DMS53 (cell line): ENCODE measurements around the gene SERPINA4.

ENCODE experiments used
- DNase-seq: peaks from one replicate; lab custom pipeline; 2025; lab: John Stamatoyannopoulos, UW

SERPINA4 gene

DNA sequence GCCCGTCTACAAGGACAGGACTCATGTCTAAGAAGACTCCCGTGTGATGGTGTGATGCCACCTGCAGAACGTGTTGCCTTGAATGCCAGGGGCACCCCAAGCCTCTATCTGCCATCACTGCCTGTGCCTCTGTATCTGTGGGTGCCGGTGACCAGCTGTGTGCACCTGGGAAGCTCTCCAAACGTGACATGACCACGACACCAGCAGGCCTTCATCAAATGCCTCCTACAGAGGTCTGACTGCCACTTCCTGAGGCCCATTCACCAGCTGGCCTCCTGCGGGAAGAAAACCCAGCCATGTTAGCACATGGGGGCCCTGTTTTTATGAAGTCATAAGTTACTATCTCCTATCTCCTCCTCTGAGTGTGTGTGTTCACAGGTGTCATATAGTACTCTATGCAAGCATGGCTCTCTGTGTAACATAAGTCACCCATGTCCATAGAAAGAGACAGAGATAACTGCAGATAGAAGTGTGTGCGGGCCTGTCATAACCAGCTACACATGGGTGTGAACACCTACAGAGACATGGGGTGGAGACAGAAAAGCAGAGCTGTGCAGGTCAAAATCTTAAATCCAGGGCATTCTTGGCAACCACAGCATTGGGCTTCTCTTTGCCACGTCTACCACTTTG is 18.3 kb upstream of the SERPINA4 start:
- no peak for DNase-seq

DNA sequence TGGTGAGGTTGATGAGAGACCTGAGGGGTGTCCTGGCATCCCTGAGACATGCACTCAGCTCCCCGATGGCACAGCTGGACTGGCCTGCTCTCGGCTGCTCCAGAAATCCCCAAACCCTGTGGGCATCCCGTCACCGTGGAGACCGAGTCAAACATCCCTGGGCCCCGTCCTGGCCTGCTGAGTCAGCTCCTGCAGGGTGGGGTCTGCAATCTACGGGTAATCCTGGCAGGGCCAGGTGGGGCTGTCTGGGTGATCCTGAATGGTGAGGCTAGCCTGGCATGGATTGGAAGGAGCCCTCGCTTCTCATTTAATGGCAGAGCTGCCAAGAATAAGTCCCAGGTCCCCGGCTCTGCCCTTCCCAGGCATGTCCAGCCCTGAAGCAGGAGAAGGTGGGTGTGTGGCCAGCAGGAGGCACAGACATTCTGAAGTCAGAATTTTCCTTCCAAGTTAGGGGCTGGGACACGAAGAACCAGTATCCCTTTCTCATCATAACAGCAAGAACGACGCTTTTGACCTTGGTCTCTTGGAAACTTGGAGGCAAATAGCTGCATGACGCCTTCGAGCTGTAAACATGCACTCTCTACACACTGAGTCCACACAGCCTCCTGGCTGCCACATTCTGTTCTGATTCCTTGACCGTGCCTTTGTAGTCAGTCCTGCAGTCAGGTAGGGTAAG is 17.7 kb upstream of the SERPINA4 start:
- DNase-seq: no peak

DNA sequence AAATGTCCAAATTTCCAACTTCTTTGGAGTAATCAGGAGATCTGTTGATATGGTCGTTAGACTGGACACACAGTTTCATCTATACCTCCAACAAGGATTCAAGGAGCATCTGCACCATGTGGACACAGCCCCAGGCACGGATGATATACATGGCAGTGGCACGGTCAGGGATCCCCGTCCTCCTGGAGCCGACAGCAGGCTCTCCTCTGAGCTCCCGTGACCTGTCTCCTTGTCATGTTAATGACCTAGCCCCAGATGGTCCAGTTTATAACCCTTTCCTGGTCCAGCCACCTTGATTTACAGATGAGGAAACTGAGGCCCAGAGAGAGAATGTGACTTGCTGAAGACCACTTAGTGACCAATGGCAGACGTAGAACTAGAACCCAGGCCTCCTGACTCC is 16.5 kb upstream of the SERPINA4 start:
- DNase-seq: no peak

DNA sequence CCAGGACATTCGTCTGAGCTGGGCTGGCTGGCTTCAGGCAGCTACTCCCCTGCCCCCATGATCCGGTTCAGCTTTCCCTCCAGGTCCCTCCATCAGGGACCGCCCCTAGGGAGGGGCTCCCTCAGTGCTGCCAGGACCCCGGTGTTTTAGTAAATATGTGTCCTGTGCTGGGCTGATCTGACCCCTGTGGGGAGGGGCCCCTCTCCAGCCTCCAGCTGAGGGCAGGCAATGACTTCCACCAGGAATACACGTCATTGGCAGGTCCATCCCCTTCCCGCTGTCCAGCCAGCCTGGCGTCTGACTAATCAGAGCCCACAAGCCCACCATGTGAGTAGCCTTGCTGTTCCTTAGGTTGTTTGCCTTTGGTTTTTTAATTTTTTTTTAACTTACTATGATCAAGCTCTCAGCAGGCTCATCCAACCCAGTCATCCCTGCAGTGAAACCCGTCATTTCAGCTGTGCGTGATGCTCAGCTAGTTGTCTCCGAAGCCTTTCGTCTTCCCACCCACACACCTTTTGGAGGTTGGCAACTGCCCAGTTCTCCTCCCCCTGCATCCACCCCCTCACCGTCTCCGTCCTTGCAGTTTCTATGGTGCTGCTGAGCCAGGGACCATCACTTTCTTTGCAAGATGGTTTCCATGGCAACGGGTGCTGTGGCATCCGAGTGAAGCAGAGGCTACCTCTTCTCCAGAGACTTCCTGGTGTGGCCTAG is 16.0 kb upstream of the SERPINA4 start:
- DNase-seq: peak; percentile 6

DNA sequence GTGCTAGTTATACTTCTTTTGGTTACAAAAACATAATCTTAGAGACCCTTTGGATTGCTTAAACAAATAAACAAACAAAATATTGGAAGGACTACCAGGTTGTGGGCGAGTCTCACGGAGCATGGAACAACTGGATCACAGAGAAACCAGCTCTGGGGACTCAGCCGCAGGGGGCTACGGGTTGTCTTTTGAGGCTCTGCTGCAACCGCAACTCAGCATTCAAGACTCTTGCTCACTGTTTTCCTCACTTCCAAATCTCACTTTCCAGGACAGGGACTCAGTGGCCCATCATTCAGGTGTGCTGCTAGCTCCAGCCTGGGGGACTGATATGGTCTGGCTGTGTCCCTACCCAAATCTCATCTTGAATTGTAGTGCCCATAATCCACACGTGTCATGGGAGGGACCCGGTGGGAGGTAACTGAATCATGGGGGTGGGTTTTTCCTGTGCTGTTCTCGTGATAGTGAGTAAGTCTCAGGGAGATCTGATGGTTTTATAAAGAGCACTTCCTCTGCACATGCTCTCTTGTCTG is 14.0 kb upstream of the SERPINA4 start:
- no peak for DNase-seq

DNA sequence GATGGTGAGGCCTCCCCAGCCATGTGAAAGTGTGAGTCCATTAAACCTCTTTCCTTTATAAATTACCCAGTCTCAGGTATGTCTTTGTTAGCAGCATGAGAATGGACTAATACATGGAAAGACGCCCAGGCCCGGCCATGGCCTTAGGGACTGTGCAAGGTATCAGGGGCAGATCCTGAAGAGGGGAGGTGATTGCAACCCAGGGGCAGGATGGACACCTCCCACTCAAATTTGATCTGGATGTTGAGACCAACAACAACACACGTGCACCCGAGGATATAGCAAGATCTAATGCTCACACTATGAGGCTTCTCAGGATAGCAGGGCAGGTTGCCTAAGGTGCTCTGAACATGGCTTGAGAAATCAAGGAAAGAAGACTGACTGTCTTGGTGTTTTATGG is 13.5 kb upstream of the SERPINA4 start:
- DNase-seq: no peak

DNA sequence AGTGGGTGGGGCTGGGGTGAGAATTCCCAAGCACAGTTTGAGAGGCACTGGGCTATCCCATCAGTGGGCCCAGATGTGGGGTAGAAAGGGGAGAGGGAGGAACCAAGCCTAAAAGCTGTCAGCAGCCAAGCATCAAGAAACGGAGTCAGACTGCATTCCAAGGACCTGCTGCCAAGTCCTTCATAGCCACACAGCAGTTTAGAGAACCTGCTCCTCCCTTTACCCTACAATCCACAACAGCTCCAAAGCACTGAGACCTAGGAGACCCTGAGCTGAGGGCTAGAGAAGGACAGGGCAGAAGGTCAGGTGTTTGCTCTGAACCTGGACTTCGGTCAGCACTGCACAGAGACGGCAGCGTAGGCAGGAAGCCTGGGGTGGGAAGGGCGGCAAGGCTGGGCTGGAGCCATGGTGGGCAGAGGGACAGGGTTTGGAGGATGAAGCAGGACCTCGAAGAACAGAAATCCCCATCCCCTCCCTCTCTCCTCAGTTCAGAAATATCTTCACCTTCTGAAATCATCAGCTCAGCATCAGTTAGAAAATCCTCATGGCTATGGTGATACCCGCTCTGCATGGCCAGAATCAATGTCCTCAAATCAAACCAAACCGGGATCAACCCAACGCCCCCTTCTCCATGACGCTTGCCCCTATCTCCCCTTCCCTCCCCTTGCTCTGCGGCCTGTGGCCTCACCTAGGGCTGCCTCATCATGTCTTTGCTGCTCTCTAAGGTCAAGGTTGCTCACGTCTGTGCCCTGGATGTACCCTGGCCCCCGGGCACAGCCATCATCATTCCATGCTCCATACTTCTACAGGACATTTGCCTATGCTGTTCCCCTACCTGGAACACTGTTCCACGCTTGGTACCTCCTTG is 12.9 kb upstream of the SERPINA4 start:
- DNase-seq: no peak

DNA sequence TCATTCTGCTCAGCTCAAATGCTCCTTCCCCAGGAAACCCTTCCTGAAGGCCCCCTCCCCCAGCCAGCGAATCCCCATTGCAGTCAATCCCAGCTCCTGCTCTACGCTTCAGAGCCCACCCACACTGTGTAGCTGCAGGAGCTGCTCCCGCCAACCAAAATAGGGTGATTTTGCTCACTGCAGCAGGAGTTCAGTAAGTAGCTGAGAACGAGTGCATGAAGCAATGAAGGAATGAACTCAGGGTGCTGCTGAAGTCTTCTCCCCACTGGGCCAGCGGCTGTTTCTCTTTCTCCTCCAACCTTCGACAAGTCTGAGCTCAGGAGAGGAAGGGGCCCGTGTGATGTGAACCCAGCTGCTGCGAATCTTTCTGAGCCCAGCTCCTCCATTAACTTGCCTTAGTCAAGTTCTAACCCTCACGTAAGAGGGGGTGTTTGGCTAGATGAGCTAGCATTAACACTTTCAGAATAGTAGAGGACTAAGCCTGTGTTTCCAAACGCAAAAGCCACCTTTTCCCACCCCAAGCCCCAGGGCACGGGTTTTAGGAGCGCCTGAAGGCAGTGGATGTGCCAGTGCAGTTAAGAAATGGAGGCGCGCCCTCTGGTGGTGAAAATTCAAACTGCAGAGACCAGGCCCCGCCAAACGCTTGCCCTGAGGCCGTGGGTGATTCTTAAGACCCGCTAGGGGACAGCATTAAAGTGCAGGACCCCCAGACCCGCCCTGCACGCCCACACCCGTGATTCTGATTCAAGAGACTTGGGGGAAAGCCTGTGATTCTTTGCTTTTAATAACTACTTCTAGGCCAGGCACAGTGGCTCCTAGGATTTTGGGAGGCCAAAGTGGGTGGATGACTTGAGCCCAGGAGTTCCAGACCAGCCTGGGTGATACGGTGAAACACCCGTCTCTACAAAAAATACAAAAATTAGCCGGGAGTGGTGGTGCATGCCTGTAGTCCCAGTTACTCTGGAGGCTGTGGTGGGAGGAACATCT is 11.9 kb upstream of the SERPINA4 start:
- DNase-seq: peak; percentile 31

DNA sequence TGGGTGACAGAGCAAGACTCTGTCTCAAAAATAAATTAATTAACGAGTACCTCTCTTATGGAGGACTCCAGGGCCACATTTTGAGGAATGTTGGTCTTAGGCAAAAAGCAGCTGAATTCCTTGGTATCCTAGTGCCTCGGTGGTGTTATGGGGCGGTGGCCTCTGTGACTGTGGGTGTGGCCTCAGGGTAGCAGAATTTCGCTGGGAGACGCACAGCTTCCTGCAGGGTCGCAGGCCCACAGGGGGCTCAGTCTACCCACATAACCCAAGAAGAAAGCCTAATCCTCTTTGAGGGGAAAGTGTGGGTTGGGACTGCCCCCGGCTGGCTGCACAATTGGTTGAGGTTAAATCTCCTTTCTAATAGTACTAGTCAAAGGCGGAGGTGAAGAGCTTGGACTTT is 11.2 kb upstream of the SERPINA4 start:
- no peak for DNase-seq

DNA sequence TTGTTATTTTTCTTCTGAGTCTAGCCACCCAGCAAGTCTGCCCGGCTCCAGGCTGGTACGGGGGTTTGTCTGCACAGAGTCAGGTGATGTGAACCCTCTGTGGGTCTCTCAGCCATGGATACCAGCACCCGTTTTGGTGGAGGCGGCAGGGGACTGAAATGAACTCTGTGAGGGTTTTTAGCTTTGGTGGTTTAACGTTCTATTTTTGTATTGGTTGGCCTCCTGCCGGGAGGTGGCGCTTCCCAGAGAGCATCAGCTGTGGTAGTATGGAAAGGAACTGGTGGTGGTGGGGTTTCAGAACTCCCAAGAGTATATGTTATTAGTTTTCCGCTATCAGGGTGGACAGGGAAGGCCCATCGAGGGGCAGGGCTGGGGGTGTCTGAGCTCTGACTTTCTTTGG is 5.3 kb upstream of the SERPINA4 start:
- no peak for DNase-seq

DNA sequence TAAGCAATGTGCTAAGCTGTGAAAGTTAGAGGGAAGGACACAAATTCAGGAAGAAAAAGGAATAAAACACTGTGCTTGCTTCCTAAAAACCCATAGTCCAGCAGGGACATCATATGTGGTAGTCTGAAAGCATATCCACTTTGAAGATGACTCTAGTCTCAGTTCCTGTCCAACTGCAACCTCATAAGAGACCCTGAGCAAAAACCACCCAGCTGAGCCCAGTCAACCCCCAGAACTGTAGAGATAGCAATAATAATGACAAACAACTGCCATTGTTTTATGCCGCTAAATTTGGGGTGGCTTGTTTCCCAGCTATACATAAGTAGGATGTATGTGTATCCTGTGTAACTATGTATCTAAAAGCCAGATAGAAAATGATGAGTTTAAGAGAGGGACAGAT is 3.9 kb upstream of the SERPINA4 start:
- no peak for DNase-seq

DNA sequence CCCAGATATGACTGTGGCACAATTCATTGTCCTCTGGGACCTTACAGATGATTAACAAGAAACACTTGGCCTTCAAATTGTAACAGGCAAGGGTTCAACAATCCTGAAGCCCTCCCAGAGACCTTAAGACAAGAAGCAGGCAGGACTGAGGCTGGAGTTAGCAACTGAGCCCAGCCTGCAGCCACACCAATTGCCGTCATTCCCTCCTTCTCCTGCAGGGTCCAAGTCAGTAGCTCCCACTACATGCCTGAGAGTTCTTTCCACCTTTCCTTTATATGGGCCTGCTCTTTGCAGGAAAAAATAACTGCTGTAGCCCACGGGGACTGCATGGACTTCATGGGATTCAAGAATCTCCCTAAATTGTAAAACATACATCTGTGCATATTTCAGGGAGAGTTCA is 2.4 kb upstream of the SERPINA4 start:
- no peak for DNase-seq

DNA sequence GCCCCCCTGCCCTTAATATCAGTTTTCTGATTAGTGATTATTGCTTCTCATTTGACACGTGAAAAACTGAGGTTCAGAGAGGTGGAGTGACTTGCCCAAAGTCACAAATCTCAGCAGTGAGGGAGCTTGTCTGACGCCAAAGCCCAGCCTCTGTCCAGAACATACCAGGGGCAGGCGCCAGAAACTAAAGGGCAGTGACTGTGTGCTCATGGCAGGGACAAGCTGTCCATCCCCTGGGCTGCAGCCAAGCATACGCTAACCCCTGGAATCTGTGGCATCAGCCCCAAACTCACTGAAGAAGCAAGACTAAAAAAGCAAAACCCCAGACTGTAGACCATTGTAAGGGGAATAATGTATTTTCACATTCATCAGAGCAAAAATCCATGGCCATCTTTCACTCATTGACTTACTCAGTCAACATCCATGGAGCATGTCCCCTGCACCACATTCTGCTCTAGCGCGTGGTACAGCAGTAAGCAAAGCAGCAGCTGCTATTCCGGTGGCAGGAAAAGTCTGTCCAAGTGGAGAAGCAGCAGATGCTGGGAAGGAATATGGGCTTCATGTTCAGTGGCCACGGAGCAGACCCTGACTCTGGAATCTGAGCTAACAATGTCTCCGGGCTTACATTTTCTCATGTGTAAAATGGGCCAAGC is 1.5 kb upstream of the SERPINA4 start:
- no peak for DNase-seq

DNA sequence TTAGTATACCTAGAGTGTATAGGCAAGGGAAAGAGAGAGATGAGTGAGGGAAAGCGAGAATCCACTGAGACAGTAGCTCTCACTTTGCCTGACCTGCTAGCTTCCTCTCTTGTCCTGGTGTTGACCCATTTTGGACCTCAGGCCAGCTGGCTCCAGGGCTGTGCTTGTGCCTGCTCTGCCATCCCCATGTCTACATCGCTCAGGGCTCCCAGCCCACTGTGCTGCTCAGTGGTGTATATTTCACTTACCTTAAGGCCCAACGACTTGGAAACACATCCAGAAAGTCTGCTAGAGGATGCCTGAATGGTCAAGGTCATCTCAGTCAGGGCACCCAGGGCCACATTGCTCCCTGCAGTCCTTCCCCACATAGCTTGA is 964 bp upstream of the SERPINA4 start:
- DNase-seq: no peak

DNA sequence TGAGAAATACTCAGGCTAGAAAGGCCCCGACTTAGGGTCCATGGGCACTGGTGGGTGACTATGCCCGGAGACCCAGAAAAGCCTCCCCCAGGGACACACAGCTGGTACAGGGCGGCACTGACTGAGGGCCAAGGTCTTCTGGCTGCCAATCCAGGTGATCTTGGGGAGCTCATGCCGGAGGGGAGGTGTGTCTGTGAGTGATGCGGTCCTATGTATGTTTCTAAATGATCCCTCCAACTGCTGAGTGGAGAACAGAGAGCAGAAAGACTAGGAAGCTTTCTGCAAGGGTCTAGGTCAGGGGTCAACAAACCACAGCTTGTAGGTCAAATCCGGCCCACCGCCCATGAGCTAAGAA is 391 bp downstream of the SERPINA4 start:
- DNase-seq: no peak

DNA sequence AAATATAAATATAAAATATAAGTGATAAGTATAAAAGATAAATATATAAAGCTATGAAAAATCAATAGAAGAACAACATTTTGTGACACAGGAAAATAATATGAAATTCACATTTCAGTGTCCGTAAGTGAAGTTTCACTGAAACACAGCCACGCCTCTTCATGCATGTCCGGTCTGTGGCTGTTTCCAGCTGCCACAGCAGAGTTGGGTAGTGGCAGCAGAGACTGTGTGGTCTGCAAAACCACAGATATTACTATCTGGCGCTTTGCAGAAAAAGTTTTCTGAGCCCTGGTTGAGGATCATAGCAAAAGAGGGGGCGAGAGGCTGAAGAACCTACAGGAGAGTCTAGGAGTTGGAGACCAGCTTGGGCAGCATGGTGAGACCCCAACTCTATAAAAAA is 780 bp downstream of the SERPINA4 start:
- DNase-seq: no peak

DNA sequence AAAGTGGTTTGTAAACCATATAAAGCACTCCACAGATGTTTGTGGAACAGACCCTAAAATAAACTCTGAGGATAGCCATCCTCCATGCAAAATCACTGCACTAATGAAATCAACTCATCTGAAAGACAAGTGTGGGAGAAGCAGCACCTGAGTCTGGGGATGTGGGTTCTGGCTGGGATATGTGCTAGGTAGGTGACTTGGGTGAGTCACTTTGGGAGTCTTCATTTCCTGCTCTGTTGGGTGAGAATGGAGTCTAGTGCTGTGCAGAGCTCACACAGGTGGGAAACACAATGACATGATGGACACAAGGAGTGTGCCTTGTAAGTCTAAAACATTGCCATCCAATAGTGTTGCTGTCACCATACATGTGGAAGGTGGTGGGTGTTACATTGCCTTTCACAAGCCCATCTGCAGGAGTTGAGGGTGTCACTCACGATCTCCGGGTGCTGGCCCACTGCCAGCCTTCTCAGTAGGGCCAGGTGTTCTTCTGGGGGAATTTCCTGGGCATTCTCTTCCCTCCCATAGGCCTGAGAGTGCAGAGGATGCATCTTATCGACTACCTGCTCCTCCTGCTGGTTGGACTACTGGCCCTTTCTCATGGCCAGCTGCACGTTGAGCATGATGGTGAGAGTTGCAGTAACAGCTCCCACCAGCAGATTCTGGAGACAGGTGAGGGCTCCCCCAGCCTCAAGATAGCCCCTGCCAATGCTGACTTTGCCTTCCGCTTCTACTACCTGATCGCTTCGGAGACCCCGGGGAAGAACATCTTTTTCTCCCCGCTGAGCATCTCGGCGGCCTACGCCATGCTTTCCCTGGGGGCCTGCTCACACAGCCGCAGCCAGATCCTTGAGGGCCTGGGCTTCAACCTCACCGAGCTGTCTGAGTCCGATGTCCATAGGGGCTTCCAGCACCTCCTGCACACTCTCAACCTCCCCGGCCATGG is 2.0 kb downstream of the SERPINA4 start:
- no peak for DNase-seq

DNA sequence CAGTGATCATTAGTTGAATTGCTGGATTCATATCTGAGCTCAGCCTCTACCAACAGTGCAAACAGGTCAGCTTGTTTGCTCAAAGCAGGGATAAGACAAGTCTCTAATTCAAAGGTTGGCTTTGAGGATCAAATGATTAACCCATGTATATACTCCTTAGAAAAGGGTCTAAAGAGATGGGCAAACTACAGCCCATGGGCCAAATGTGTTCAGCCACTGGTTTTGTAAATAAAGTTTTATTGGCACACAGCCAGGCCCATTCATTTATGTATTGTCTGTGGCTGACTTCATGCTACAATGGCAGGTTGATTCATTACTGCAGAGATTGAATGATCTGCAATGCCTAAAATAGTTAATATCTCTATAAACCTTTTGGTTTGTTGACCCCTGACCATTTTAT is 3.1 kb downstream of the SERPINA4 start:
- DNase-seq: no peak

DNA sequence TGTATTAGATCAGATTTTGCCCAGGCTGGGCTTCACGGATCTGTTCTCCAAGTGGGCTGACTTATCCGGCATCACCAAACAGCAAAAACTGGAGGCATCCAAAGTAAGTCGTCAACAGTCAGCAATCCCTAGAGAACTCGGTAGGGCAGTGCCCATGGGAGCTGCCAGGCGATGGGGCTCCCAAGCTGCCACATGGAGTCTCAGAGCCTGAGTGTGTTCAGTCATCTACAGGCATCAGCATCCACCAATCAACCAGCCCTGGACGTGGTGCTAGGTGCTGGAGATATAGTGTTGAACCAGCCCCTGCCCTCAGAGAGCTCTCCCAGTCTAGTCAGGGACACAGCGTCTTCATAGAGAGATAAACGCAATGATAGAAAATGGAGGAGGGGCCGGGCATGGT is 6.9 kb downstream of the SERPINA4 start:
- DNase-seq: no peak
